Measurements from ENCODE around the gene ADAM19. TPM values are rescaled to one million over a fixed set of nuclear protein-coding genes. Genes with fewer than 3 reads are reported as not detected.

Gene ADAM19
- total and polyA plus RNA-seq, 2 of the 4 experiments (the other 2 are of a cell fraction): 35.5 to 49.2 TPM

- no peak overlapping the region for H3K14ac ChIP-seq (replicated peaks; ENCODE audit: low read depth, low read length)
- no peak overlapping the region for H2AFZ ChIP-seq (replicated peaks; ENCODE audit: low read length, poor library complexity)
- no peaks in the 10 kb centered on the region for H3K27me3 ChIP-seq (ENCODE audit: control insufficient read depth, insufficient read depth, low read length)
- H3K4me2 ChIP-seq (ENCODE audit: low read depth, low read length): no peak overlapping the region
- no peak overlapping the region for H4K8ac ChIP-seq (ENCODE audit: low read depth in 2 of 2, low read length in 2 of 2)
- TF ChIP-seq FOS (IDR thresholded peaks at IDR 0.05; ENCODE audit: low read depth, low read length) (no peak), CTCF (conservative IDR thresholded peaks at IDR 0.05; ENCODE audit: low read depth, low read length) (no peak), RCOR1 (IDR thresholded peaks at IDR 0.05; ENCODE audit: insufficient replicate concordance, low read length) (no peak), BHLHE40 (IDR thresholded peaks at IDR 0.05; ENCODE audit: low read depth, low read length) (no peak), MAFK (IDR thresholded peaks at IDR 0.05; ENCODE audit: low read depth, low read length) (no peak), MXI1 (IDR thresholded peaks at IDR 0.05; ENCODE audit: borderline replicate concordance, low read depth, low read length) (no peak), USF2 (IDR thresholded peaks at IDR 0.05; ENCODE audit: low read depth, low read length) (no peak), CHD1 (IDR thresholded peaks at IDR 0.05; ENCODE audit: low read depth, low read length) (no peak), CEBPB (IDR thresholded peaks at IDR 0.05; ENCODE audit: low read depth, low read length) (no peak)
- H2BK15ac ChIP-seq (ENCODE audit: low read depth, low read length): no peak overlapping the region
- H4K20me1 ChIP-seq (ENCODE audit: insufficient read depth, low read length): no peaks in the 10 kb centered on the region
- no peak overlapping the region for H3K56ac ChIP-seq (ENCODE audit: extremely low read depth, insufficient read depth, low read length)
- no peaks in the 10 kb centered on the region for H3K79me1 ChIP-seq (ENCODE audit: low read depth in 1 of 2, low read length in 2 of 2)
- DNase-seq (no peak), ATAC-seq (ENCODE audit: low read depth) (no peak)
- 0 out of 2 replicates have a peak, but pooled peaks cover 6% of the 10 kb centered on the region for H3K9me1 ChIP-seq (ENCODE audit: insufficient read depth, low read length)
- POLR2A ChIA-PET (ENCODE audit: unreplicated experiment): no interaction called here
- no peaks in the 10 kb centered on the region; the same call in 1 of the 2 replicates for H3K4me1 ChIP-seq (ENCODE audit: control insufficient read depth, insufficient read depth, low read length)
- WGBS, 2 experiments (ENCODE audit: extremely low coverage in 2 of 2, insufficient read length in 1 of 2): no CpG with 5 or more reads among the region's 1 CpG
- no TSS peak for BruUV-seq (replicated peaks)
- H4K91ac ChIP-seq (ENCODE audit: insufficient read depth, low read depth, low read length): no peak overlapping the region
- no peak overlapping the region for H3K18ac ChIP-seq (ENCODE audit: low read depth, low read length)
- no peak overlapping the region for H3K4me3 ChIP-seq (ENCODE audit: insufficient read depth, low read depth, low read length)
- no peaks in the 10 kb centered on the region for H3K9me3 ChIP-seq (ENCODE audit: control insufficient read depth, insufficient read depth, low read length)
- intact Hi-C loops (cut with micrococcal nuclease) (no loop called here), in situ Hi-C loops (cut with MboI; ENCODE audit: low sequenced_read_pairs) (no loop called here), dilution Hi-C loops (cut with HindIII; ENCODE audit: low sequenced_read_pairs, unreplicated experiment) (no loop called here)
- no peak overlapping the region for H3K23ac ChIP-seq (ENCODE audit: low read depth, low read length)
- H3K9ac ChIP-seq (ENCODE audit: low read depth, low read length): no peak overlapping the region
- H2BK120ac ChIP-seq (ENCODE audit: low read depth, low read length): no peak overlapping the region
- no peak overlapping the region for H3K4ac ChIP-seq (ENCODE audit: low read depth, low read length)
- no peak overlapping the region for H2AK5ac ChIP-seq (ENCODE audit: low read depth, low read length)
- no peak overlapping the region for H4K5ac ChIP-seq (ENCODE audit: low read depth, low read length)
- CTCF ChIA-PET: interaction anchor here (0.5 kb wide), 1 partner anchor 199 kb away, joined by 3 read pairs; no protein-coding TSS in a partner anchor
- no peak overlapping the region for H3K27ac ChIP-seq (ENCODE audit: insufficient read depth, low read length)
- H2AK9ac ChIP-seq (replicated peaks; ENCODE audit: low read depth, low read length, poor library complexity): no peak overlapping the region
- H2BK20ac ChIP-seq (ENCODE audit: low read depth, low read length): no peak overlapping the region
- H2BK5ac ChIP-seq (ENCODE audit: low read depth, low read length, poor library complexity, severe bottlenecking): no peak overlapping the region
- no peaks in the 10 kb centered on the region for H3K36me3 ChIP-seq (ENCODE audit: control insufficient read depth, insufficient read depth, low read length)
Observed at GRCh38 chr5:157584628-157585027, 9.1 kb upstream of the ADAM19 start.
